Activated CD8-positive, alpha-beta T cell treated with anti-CD3 and anti-CD28 coated beads for 36 hours (primary cell): ENCODE measurements around the gene ZFHX3. TPM values are rescaled to one million over a fixed set of nuclear protein-coding genes. Genes with fewer than 3 reads are reported as not detected.

Experiments used
- ATAC-seq: fragments of 200-7000 bp; cut with Tn5 transposase; one replicate; pipeline ENCODE4 v1.10.0; 2021; ENCODE audit warnings: mild to moderate bottlenecking, moderate library complexity
- CTCF ChIA-PET: fragments of 350-600 bp; sonication (Branson Sonifier 250); formaldehyde crosslinking; loops from one replicate; lab custom pipeline; 2021; ENCODE audit warnings: antibody characterized with exemption; lab: Charles Lee
- POLR2A ChIA-PET: fragments of 350-600 bp; sonication (Branson Sonifier 250); formaldehyde crosslinking; loops from one replicate; lab custom pipeline; 2021; ENCODE audit warnings: antibody characterized with exemption; lab: Charles Lee
- DNase-seq: peaks from one replicate; pipeline ENCODE4 v3.0.0-alpha.2; 2020
- H3K27ac Mint-ChIP-seq: one replicate; pipeline ENCODE4 v1.8.0; 2021; ENCODE audit warnings: mild to moderate bottlenecking, mixed read lengths
- H3K27me3 Mint-ChIP-seq: one replicate; pipeline ENCODE4 v1.8.0; 2021; ENCODE audit warnings: mixed read lengths
- H3K36me3 Mint-ChIP-seq: one replicate; pipeline ENCODE4 v1.8.0; 2021; ENCODE audit warnings: low read depth, mixed read lengths
- H3K4me1 Mint-ChIP-seq: one replicate; pipeline ENCODE4 v1.8.0; 2021; ENCODE audit warnings: low read depth, mixed read lengths
- H3K4me3 Mint-ChIP-seq: one replicate; pipeline ENCODE4 v1.8.0; 2021; ENCODE audit warnings: mild to moderate bottlenecking, moderate library complexity, mixed read lengths
- H3K9me3 Mint-ChIP-seq: one replicate; pipeline ENCODE4 v1.8.0; 2021; ENCODE audit warnings: mixed read lengths
- intact Hi-C: fragments of 100-400 bp; cut with micrococcal nuclease; formaldehyde crosslinking; loops from one replicate; pipeline ENCODE4 v1.10.0; 2022
- total RNA-seq, 2 experiments: library from RNA; stranded (reverse); gene quantifications; one replicate each; pipeline ENCODE4 v1.2.3, GENCODE V29; 2021
- TF ChIP-seq, protein P1 (sequence below): fragments of 200-600 bp; IDR thresholded peaks from one replicate; pipeline ENCODE4 v1.8.0; 2022; ENCODE audit warnings: antibody characterized with exemption, mild to moderate bottlenecking

Gene ZFHX3
- total RNA-seq, 2 experiments from 2014 or later, result 0.16 to 0.25 TPM

DNA sequence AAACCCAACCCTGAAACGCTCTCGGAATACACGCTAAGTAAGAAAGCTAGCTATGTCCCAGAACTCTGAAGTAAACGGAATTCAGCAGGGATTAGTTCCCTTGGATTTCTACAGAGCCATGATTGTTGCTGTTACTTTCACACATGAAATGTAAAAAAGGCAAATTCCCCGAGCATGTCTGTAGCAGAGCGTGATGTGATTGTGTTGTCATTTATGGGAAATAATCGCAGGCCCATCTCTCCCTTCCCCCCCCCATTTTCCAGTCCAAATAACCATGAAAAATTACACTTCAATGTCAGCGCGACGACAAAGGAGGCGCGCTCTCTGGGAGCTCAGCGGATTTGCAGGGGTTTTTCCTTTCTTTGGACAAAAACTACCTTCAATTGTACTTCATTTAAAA lies 209.0 kb downstream of the ZFHX3 start:
- H3K9me3 Mint-ChIP-seq, result no peaks in the 10 kb centered on the region
- no peak for ATAC-seq
- no peak overlapping the region for H3K27ac Mint-ChIP-seq
- POLR2A ChIA-PET, result no interaction called here
- peaks cover 3% of the 10 kb centered on the region for H3K4me1 Mint-ChIP-seq
- TF ChIP-seq, protein P1, sequence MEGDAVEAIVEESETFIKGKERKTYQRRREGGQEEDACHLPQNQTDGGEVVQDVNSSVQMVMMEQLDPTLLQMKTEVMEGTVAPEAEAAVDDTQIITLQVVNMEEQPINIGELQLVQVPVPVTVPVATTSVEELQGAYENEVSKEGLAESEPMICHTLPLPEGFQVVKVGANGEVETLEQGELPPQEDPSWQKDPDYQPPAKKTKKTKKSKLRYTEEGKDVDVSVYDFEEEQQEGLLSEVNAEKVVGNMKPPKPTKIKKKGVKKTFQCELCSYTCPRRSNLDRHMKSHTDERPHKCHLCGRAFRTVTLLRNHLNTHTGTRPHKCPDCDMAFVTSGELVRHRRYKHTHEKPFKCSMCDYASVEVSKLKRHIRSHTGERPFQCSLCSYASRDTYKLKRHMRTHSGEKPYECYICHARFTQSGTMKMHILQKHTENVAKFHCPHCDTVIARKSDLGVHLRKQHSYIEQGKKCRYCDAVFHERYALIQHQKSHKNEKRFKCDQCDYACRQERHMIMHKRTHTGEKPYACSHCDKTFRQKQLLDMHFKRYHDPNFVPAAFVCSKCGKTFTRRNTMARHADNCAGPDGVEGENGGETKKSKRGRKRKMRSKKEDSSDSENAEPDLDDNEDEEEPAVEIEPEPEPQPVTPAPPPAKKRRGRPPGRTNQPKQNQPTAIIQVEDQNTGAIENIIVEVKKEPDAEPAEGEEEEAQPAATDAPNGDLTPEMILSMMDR, result no peak
- no peak for DNase-seq
- intact Hi-C loops, result loop anchor here (5.0 to 10.0 kb wide), 2 partner anchors 156 to 358 kb away; no protein-coding TSS in a partner anchor
- no peaks in the 10 kb centered on the region for H3K36me3 Mint-ChIP-seq
- peaks cover 4% of the 10 kb centered on the region for H3K27me3 Mint-ChIP-seq
- H3K4me3 Mint-ChIP-seq, result no peak overlapping the region
- CTCF ChIA-PET, result no interaction called here

DNA sequence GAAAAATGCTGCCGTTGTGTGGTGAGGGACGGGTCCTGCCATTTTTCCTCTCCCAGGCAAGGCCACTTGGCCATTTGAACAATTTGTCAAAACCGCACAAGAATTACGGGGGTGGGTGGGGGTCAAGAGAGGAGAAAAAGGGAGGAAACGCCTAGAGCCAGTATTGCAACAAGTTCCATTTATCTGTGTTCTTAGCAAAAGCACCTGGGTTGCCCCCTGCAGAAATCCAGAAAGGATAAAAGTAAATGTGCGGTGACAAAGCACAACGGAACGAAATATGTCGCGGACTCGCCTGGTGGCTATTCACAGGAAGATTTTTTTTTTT lies 209.4 kb downstream of the ZFHX3 start:
- CTCF ChIA-PET, result no interaction called here
- no peak for ATAC-seq
- Mint-ChIP-seq H3K27ac (no peak overlapping the region), H3K4me1 (no peaks in the 10 kb centered on the region), H3K36me3 (no peaks in the 10 kb centered on the region), H3K27me3 (peaks cover 4% of the 10 kb centered on the region), H3K4me3 (no peak overlapping the region), H3K9me3 (no peaks in the 10 kb centered on the region)
- POLR2A ChIA-PET, result no interaction called here
- intact Hi-C loops, result loop anchor here (5.0 to 10.0 kb wide), 2 partner anchors 156 to 359 kb away; no protein-coding TSS in a partner anchor
- TF ChIP-seq, protein P1, result no peak
- no peak for DNase-seq

DNA sequence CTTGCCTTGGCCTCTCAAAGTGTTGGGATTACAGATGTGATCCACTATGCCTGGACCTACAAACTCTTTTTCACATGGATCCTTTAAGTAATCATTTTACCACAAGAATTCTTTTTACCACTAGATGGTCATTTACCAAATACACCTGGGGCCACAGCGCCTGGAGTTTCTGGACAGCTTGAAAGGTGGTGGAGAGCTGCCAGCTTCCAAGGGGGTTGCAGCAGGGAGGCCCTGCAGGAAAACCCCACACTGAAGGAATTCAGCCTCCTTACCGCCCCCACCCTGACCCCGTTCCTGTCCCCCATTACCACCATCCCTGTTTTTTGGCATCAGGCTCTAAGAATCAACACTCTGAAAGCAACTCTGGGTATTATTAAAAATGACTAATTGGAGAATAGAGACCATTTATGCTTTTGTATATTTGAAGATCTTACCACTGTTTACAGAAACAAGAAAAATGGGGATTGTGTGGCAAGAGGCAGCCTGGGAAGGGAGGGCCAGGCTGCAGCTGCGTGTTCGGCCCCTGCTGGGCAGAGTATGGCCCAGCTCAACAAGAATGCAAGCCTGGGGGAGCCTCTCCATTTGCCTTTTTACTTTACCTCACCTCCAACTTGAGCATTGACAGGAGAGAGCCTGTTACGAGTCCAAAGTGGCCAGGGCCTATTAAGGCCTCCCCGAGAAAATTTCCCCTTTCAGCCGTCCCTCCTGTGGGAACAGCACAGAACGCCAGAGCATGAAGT lies 209.9 kb downstream of the ZFHX3 start:
- ChIA-PET POLR2A (no interaction called here), CTCF (no interaction called here)
- no peaks in the 10 kb centered on the region for H3K4me1 Mint-ChIP-seq
- H3K27ac Mint-ChIP-seq, result no peak overlapping the region
- TF ChIP-seq, protein P1, result no peak
- no peaks in the 10 kb centered on the region for H3K36me3 Mint-ChIP-seq
- no peak for ATAC-seq
- no peak for DNase-seq
- H3K9me3 Mint-ChIP-seq, result no peaks in the 10 kb centered on the region
- H3K4me3 Mint-ChIP-seq, result no peak overlapping the region
- peaks cover 4% of the 10 kb centered on the region for H3K27me3 Mint-ChIP-seq
- intact Hi-C loops, result loop anchor here (5.0 to 10.0 kb wide), 2 partner anchors 157 to 359 kb away; no protein-coding TSS in a partner anchor

DNA sequence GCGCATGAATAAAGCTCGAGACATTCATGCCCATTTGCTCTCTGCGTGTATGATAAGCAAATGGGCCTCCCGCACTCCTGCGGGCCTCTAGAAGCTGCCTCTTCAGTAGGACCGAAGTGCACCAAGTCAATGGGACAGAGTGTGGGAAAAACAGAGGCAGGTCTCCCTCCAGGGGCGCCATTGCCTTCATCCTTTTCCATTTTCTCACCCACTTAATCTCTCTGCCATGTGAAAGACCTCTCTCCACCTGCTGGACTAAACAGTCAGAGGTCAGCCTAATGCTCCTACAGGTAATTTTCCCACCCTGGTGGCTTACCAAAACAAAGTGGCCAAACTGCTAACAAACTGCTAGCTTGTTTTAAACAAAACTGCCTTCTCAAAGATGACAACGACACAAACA lies 210.9 kb downstream of the ZFHX3 start:
- DNase-seq (no peak), ATAC-seq (no peak)
- H3K36me3 Mint-ChIP-seq, result no peaks in the 10 kb centered on the region
- no peaks in the 10 kb centered on the region for H3K27me3 Mint-ChIP-seq
- TF ChIP-seq, protein P1, result no peak
- POLR2A ChIA-PET, result no interaction called here
- no peak overlapping the region for H3K27ac Mint-ChIP-seq
- no peaks in the 10 kb centered on the region for H3K4me1 Mint-ChIP-seq
- intact Hi-C loops, result loop anchor here (5.0 to 10.0 kb wide), 2 partner anchors 158 to 360 kb away; no protein-coding TSS in a partner anchor
- no peak overlapping the region for H3K4me3 Mint-ChIP-seq
- CTCF ChIA-PET, result no interaction called here
- no peaks in the 10 kb centered on the region for H3K9me3 Mint-ChIP-seq

DNA sequence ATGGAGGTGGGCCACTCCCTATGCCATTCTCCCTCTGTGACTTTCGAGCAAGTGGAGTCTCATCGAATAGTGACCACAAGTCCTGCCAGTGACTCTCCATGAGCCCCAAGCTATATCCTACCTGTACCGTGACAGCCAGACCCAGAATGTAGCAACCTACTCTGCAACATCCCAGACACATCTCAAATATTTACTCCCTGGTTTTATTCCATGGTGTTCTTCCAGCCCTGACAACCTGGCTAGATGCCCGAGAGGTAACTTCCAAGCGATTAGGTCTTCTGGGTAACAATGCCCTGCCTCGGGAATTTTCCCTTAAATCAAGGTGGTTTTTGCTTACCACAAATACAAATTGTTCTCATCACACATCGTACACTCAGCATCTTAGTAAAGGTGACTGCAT lies 211.7 kb downstream of the ZFHX3 start:
- Mint-ChIP-seq H3K27ac (no peak overlapping the region), H3K9me3 (no peaks in the 10 kb centered on the region), H3K27me3 (no peaks in the 10 kb centered on the region), H3K36me3 (no peaks in the 10 kb centered on the region), H3K4me1 (no peaks in the 10 kb centered on the region), H3K4me3 (no peak overlapping the region)
- TF ChIP-seq, protein P1, result no peak
- ATAC-seq (no peak), DNase-seq (no peak)
- intact Hi-C loops, result loop anchor here (5.0 to 10.0 kb wide), 2 partner anchors 159 to 361 kb away; no protein-coding TSS in a partner anchor
- ChIA-PET POLR2A (no interaction called here), CTCF (no interaction called here)
